Stimulated activated CD4-positive, alpha-beta T cell treated with anti-CD3 and anti-CD28 coated beads, TNF-alpha, amount 100 ng/mL, for 1 hour (primary cell): ENCODE measurements around the gene TBC1D7.

ENCODE experiments used
- DNase-seq, 3 donors: peaks; one replicate each; pipeline ENCODE4 v3.0.0-alpha.2; 2020; ENCODE audit warnings: low read depth in 3 of 3, low spot score in 1 of 3

TBC1D7 gene

DNA sequence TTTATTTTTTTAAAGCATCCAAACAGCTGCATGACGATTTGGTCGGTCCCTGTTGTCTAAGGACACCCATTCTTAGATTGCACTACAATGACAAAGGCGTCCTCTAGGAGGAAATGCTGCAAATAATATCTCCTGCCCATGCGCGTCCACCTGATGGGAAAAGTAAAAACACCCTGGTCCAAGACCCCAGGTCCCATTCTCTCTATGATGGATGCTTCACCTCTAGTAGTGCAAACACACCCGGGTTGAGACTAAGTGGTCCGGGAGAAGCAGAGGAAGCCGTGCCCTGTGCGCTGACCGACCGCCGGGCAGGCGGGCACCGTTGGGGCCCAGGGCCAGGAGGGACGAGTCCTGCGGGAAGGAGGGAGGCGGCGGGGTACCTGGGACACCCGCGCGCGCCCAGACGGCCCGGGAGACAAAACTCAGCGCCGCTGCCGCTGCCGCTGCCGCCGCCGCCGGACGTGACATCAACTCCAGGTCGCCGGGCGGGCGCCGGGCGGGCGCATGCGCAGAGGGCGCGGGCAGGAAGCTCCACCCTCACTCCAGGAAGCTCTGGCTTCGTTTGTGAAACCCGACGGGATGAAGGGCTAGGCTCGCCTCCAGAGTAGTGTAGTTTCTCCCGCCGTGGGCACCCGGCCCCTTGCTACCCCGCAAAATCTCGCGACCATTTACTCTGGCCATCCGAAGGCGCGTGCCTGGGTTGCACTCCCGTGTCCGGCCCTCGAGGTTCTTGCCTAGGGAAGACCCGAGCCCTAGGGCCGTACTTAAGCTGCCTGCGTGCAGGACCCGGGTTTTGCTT, at the start of gene TBC1D7:
TSS of gene TBC1D7 (minus strand) at position 462 of the 799 bp plus-strand sequence. CDS start 1,639 bp downstream, outside the sequence.
- DNase-seq, result peak; percentile 86 to 90 (median 90)

DNA sequence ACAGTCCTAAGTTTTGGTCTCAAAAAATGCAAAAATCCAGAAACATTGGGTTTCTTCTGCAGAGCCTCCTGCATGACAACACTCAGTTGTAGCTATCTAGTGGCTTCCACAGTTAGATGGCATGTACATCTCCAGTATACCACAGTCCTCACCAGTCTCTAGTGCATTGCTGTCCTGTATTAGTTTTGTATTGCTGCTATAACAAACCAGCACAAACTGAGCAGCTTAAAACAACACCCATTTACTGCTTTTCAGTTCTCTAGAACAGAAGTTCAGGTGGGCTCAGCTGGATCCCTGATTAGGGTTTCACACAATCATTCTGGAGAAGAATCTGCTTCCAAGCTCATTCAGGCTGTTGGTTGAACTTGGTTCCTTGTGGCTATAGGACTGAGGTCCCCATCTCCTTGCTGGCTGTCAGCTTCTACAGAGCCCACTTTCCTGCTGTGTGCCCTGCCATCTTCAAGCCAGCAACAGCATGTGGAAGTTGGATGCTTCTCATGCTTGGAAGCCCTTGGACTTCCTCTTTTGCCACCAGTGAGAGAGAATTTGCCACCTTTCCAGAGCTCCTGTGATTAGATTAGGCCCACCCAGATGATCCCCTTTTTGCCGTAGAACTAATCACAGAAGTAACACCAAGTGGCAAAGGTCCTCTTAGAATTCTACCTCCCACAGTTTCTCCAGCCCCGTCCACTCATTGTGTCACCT, 48.9 kb upstream of the TBC1D7 start:
- DNase-seq, result no peak

DNA sequence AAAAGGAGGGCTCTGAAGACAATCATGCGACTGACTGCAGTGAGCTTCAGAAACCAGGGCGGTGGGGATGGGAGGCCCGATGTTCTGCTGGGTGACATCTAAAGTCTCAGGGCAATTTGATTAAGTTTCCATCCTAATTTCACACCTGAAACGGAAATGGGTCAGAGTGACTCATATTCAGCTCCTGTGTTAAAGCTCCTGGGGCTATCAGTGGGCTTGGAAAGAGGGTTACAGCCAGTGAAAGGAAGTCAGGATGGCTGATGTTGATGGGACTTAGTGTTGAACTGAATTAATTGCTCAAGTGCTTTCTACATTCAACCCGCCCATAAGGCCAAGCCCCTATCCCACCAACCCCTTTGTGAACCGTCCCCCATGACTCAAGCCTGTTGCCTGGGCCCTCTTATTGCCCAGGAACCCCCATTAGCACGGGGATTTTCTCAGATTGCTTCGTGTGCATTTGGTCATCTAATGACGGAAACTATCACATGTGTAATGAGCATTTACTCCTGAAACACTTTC, 47.1 kb upstream of the TBC1D7 start:
- DNase-seq, result peak in 1 of 3 donors; percentile 10

DNA sequence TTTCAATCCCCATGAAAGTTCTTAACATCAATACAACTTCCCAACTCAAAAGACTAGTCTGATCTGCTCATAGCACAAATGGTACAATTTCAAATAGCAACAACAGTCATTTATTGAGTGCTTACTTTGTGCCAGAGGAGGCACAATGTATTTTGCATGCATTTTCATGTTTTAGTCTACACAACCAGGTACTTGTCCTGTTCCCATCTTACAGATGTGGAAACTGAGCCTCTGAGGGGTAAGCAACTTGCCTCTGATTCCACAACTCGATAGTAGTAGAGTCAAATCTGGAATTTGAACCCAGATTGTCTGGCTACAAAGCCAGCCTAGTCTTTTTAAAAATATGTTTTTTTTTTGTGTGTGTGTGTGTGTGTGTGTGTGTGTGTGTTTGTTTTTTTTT, 45.6 kb upstream of the TBC1D7 start:
- no peak for DNase-seq

DNA sequence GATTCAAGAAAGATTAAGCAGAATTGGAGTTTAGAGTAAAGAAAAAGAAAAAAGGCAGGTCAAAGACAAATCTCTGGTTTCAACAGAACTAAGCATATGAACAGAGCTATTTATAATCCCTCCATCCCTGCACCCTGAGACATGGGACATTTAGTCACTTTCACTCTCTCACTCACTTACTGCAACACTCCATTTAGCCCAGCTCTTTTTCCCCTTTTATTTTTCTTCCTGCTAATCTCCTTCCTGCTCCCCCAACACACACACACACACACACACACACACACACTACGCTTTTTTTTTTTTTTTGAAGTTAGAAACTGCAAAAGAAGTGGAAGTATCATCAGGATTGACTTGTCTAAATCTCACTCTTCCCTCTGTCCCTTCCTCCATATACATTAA, 45.1 kb upstream of the TBC1D7 start:
- no peak for DNase-seq

DNA sequence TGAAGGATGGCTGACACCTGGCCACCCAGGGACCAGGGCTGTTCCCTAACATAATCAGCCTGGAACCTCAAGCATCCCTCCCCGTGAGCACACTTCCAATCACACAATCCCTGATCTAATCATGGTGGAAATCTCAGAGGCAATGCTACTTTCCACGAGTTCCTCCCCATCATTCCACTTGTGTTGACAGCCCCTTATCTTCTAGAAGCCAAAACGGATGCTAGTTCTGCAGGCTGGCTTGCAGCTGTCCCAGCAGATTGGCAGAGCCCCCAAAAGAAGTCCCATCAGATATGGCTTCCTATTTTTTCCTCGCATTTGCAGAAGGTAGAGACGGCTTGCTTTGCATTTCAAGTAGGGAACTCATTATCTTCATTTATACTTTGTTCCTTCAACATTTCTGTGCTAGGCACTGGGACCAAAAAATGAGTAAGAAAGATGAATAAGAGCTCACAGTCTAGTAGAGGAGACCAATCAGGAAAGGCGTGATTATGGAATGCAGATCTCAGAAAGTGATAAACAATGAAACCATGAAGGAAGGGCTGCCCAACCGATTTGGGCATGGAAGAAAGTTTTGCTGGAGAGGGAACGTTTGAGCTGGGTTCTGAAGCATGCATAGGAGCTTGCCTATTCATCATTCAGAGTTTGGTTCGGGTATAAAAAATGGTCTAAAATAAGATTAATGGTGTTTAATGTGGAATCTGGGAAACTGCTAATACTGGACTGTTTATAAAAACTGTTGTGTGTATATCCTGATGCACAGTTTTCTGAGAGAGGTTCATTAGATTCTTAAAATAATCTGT, 44.6 kb upstream of the TBC1D7 start:
- DNase-seq, result no peak

DNA sequence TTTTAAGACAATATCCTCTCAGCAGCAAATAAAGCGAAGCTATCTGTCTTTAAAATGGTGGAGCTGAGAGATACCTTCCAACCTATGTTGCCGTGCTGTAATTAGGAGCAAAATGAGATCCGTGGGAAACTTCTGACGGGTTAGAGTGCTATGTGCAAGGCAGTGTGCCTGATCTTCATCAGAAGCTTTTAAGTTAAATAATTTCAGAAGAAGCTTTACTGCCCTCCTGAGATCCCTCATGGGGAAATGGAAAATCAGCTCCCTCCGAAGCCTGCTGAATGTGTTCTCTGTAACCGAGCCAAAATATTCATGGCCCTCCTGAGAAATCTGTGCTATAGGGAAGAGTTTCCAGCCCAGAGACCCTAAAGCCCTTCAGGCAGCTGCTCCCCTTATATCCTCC, 43.7 kb upstream of the TBC1D7 start:
- DNase-seq, result no peak

DNA sequence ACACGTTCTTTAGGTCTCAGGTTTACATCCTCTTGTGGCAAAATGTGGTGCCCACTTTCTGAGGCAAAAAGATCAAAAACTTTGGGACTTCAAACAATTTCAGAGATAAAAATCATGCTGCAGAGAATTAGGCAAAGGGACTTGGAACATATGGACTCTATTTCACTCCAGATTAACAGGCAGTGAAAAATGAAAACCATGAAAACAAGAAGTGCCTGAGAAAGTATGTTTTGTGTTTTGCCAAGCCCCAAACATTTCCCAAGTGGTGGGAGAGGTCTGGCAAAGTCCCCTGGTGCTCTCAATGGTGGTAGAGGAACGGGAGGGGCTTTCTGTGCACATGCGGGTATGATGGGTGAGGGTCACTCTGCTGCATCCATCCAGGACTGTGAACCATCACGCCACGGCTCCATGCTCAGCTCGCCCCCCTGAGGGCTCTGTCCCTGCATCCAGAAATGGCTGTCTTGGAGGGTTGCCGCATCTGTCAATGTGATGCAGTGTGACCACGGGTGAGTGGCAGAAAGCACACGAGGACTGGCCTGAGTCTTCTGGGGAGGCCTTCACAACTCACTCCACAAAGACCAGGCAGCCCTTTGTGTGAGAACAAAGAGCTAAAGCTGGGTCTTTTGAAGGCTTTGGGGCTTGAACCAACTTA, 43.2 kb upstream of the TBC1D7 start:
- DNase-seq, result no peak

DNA sequence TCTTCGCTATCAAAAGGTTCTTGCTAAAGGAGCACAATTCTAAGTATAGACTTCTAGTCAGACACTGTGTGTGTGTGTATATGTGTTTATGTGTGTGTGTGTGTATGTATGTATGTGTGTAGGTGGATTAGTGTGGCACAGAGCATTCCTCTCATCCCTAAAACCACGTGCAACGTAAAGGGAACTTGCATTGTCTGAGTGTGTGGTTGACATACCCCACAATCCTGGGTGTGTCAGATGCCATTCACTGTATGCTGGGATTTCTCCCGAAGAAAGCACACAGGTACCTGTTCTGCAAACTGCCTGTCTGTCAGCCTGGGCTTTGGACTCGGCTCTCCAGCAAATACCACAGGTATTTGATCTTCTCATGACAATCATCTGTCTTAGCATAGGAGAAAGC, 42.3 kb upstream of the TBC1D7 start:
- no peak for DNase-seq

DNA sequence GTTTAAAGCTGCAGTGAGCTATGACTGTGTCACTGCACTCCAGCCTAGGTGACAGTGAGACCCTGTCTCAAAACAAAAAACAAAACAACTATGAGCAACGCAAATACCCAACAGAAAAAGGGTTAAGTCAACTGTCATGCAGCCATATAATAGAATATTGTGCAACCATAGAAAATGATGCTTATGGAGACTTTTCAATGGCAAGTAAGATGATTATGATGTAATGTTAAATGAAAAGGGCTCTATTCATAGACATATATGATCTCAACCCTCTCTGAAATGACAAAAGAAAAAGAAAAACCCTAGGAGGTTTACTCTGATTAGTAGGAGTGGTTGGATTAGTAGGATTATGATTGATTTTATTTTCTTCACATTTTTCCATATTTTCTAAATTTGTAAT, 41.3 kb upstream of the TBC1D7 start:
- DNase-seq, result no peak

DNA sequence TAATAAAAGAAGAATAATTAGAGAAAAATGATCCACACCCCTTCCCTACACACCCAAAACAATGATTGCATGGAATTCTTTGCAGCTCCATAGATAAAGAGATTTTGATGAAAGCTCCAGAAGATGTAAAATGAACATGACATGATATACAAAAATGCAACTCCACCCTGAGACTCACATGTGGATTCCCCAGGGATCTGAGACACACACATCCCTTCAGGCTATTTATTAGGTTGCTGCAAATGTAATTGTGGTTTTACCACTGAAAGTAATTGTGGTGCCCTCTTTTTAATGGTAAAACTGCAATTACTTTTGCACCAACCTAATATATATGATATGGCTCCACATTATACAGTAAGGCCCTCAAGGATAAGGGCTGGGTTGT, 40.4 kb upstream of the TBC1D7 start:
- DNase-seq, result no peak

DNA sequence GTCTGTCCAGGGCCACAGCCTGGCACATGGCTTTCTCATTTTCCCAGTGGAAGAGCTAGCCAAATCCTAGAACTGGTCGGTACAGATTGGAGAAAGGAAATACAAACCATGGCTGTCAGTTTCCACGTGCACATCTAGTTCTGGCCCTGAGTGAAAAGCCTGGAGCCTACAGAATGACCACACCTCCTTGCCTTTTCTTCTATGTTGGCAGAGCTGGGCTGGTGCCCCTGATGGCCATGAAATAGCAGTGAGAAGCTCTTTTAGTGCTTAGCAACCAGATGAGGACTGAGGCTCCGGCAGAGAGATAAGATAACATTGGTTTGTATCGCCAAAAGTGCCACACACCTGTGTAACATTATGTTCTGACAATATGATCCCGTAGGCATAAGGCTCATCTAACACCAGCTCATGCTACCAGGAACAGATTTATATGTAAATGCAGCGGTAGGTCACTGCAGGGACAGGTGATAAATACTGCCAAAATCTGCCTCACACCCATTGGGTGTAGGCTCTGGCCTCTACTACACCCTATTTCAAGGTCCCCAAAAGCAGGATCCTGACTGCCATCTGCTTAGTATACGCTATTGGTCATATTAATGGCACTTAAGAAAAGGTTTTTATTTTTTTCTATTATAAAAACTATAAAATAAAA, 39.9 kb upstream of the TBC1D7 start:
- DNase-seq, result no peak

DNA sequence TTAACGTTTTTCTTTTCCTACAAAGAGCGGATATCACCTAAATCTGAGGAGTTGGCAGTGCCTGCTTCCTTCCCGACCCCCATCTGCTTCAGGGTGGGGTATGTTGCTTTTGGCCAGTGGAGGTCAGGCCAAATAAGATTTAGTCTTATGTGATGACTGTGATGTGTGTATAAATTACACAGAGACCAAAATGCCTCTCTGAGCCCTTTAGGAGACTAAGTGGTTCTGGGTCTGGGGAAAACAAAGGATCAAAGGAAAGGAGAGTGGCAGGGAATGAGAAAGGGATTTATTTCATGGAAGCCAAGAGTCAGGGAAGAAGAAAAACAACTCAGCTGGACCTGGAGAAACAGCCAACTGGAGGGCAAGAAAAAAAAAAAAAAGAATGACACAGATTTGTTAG, 39.1 kb upstream of the TBC1D7 start:
- no peak for DNase-seq

DNA sequence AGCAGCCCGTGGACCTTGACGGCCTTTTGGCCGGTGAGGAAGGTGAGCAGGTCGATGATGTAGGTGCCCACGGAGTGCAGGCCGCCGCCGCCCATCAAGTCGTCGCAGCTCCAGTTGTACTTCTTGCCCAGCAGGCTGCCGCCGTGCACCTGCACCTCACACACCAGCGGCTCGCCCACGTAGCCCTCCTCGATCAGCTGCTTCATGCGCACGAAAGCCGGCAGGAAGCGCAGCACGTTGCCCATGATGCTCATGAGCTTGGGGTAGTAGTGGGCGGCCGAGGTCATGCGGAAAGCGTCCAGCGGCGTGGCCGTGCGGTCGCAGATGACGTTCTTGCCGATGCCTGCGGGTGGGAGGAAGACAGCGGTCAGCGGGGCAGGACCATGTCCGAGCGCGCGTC, 37.0 kb upstream of the TBC1D7 start:
- DNase-seq, result no peak

DNA sequence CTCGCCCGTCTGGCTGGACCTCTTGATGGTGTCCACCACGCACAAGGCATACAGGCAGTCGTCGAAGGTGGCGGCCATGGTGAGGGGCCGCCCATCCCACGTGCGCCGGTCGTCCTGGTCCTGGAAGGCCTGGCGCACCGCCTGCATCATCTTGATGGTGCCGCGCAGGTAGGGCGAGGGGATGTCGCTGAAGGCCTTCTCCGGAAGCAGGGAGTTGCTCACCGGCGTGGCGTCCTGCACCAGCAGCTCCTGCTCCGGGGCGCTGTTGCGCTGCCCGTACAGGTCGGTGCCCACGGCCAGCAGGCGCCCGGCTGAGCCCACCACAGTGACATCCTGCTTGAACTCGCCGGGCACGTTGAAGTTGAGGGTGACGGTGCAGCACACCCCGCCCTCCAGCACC, 36.5 kb upstream of the TBC1D7 start:
- no peak for DNase-seq

DNA sequence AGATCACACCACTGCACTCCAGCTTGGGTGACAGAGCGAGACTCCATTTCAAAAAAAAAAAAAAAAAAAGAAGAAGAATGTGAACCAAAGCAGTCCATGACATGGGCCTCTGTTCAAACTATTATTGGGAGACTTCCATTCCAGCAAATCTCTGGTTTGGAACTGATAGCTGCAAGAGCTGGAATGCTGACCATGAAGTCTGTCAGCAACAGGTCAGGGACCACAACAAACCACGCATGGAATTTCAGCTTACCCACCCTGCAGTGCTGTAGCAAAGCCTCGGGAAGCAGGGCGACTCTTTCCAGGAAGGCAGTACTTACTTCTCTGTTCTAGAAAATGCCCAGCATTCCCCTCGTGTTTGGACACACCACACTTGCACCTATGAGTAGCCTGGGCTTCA, 34.1 kb upstream of the TBC1D7 start:
- no peak for DNase-seq

DNA sequence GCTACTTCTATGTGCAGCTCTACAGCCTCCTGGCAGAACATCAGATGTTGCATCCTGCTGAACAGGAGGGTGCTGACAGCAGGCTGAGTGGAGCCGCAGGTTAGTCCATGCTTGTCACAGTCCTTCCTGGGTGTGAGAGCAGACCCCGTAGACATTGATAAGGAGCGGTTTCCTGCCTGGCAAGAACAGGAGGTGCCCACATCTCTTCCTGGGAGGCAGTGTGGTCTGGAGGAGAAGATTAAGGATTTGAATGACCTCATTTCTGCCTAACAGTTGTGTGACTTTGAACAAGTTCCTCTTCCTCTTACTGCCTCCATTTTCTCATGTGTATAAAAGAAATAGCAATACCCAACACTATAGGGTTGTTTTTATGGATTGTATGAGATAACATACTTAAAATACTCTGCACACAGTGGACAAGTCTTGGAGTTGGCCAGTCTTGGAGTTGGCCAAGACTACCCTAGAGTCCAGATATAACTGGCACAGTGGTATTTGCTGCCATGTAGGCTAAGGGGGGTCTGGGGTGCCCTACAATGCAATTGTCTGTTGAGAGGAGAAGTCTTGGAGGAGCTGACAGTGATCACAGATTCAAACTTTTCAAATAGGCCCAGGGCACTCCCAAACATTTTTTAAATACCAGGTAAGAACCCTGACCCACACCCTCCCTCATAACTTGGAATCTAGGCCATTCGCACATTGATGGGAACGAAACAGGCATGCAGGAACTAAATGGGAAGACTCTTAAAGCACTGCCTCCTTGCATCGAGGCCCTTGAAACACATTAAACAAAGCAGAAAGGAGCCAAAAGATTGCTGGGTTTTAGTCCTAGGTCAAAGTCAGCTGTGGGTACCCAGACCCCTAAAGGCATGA, 32.6 kb upstream of the TBC1D7 start:
- no peak for DNase-seq

DNA sequence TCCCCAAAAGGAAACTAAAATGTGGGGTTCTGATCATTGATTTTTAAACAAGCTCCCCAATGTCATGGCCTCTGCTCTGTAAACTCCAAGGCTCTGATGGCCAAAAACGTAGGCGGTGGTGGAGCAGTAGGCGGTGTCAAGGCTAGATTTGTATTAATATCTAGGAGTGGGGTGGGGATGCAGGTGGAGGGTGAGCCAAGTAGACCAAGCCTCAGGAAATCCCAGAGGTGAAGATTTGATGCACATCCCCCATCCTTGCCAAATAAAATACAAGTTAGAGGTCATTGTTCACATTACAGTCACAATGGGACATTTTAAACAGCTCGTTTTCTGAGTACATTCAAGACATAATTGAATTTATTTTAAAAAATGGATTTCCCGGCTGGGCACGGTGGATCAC, 30.9 kb upstream of the TBC1D7 start:
- DNase-seq, result no peak

DNA sequence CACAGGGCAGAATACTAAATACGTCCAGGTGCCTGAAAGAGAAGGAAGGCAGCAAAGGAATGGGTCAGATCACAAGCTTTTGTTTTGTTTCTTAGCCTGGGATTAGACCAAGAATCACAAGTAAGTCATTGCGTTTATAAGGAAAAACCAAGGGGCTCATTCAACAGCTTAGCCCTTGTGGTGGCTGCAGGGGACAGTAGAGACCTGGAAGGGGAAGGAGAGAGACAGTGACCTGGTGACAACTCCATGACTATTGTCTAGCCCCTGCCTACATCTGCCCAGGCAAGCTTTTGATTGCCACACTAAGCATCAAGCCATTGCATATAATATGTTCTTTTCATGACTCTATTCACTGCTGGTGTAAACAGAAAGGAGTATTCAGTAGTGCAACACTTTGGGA, 30.2 kb upstream of the TBC1D7 start:
- no peak for DNase-seq
